Effector CD4-positive, alpha-beta T cell (primary cell): ENCODE measurements around the gene C8A. TPM values are rescaled to one million over a fixed set of nuclear protein-coding genes. Genes with fewer than 3 reads are reported as not detected.

Experiments used
- DNase-seq: peaks from one replicate; pipeline ENCODE4 v3.0.0-alpha.2; 2020
- total RNA-seq: gene quantifications from one replicate; lab custom pipeline; 2026; lab: John Stamatoyannopoulos, UW

The C8A gene
- not detected for total RNA-seq

DNA sequence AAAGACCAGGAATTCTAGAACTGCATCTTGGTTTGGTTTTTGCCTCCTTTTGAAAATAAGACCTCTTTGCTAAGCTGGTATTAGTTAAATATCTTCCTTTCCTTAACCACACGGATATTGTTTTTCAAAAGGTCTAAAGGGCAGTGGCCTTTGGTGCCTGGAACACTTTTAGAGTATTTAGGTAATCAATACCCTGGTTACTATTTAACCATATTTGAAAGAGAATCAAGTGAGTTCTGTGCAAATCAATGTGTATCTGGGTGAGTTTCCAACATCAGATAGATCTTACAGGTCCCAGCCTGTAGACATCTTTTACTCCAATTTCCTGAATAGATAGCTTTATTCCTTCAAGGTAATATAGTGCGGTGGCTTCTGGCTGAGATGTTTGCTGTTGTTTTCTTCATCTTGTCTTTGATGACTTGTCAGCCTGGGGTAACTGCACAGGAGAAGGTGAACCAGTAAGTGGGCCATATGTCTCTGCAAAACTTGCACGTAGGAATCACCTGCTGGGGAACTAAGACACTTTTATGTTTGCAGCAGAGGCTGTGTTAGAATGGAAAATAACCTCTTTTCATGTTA is at the start of gene C8A:
TSS of gene C8A (plus strand) at position 277 of the 579 bp plus-strand sequence. CDS start at position 382, 105 bp downstream.
- DNase-seq: no peak

DNA sequence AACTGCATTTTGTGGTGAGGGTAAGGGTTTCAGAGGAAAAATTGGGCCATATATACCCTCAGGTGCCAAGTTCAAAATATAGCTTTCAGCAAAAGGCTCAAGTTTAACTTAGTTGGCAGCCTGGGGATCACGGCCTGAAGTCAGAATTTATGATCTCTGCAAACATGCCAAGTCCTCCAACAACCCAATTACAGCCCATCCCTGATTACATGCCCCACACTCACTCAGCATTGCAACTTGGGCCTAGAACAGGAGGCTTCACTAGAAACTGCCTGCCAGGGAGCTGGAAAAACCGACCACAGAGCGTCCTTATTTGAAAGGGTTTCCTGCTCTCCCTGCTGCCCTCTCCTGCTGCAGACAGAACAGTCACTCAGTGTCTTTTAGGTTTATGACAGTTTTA is 47.8 kb upstream of the C8A start:
- no peak for DNase-seq

DNA sequence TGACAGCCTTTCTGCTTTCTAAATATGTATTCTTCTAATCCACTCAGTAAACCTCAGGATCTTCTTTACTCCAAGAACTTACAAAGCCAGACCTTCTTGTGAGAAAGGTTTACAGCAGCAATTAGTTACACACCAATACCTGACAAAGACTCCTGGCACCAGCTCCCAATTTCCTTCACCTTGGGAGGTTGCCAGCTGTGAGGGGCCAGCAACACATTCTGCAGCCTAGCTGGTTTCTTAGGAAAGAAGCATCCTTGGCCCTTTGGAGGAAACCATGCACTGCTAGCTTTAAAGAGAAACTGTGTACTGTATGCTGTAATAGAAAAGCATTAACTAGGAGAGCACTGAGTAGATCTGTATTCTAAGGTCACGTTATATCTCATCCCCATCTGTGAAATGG is 46.2 kb upstream of the C8A start:
- no peak for DNase-seq

DNA sequence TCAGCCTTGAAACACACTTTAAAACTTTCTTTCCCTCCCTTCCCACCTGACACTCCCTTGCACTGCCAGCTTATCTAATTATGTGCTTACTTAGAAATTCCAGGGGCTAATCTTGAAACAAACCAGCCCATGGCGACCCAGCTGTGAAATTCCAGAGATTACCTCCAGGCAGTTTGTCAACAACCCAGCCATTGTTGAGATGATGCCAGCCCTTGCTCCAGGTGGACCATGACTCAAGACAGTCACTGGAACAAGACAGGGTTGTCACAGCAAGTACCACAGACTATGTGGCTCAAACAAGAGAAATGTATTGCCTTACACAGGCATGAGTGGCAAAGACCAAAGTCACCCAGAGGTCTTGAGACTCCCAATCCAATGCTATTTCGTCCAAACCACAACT is 43.3 kb upstream of the C8A start:
- no peak for DNase-seq

DNA sequence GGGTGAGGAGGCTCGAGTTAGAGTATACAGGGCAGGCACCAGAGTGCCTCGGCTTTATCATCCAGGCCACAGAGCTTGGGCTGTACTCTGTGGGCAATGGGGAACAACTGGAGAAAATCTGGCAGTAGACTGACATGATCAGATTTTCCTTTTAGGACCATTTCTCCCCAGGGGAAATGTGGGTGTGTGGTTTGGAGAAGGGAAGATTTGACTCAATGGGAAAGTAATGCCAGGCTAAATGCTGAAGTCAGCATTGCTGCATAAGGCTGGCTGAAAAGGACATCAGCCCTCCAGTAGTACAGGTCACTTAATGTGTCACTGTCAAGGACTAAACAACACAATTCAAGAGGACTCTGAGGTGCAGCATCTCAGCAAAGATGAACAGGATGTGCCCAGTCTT is 40.4 kb upstream of the C8A start:
- no peak for DNase-seq

DNA sequence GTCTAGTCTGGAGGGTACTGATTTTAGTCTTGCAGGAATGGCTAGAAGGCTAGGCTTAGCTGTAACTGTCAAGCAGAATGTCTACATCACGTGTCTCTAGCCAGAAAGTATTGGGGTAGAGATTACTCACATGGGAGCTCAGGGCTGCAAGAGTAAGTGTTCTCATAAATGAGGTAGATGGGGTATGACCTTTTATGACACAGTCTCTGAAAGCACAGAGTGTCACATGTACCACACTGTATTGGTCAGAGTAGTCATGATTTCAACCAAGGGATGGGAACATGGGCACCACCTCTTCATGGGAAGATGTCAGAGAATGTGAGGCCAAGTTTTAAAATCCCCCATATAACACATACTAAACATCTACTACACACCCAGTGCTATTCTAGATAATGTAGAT is 38.3 kb upstream of the C8A start:
- DNase-seq: no peak

DNA sequence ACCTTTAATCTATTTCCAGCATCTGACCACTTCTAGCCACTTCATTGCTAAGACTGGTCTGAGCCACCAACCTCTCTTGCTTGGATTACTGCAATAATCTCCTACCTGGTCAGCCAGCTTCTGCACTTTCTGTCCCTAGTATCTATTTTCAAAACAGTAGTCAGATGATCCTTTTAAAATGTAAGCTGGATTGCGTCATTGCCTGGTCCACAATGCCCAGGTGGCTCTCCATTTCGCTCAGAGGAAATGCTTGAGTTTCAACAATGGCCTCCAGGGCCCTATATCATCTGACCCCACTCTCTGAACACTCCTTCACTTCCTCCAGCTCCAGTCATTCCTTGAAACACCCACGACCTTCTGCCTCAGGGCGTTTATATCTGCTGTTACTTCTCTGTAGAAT is 37.7 kb upstream of the C8A start:
- DNase-seq: no peak

DNA sequence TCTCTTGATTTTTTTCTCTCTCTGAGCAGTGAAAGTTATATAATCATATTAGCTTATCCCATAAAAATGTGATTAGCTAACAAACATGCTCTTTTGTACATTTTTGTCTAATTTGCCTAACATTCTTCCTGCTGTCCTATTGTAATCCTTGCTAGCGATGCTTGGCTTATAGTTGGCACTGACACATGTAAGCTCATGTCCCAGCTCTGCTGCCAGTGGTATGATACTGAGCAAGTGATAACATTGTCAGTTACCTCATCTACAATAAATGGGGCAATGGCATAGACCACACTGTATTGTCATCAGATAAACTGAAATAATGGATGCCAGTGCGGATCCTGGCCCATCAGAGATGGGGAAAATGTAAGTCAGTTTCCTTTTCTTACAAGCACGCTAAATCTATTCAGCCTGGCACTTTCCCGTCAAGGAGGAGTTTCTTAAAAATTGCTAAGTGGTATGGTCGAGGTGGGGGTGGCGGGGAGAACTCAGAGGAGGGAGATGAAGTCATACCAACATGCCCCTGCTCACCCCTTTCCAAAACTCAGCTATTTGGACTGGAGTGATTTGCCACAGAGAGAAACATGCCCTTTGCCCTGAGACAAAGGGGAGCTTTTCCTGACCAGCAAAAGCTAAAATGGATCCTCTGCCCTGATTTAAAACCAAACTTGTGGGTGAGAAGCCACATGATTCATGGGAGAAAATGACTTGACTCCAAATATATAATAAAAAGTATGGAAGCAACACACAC is 36.7 kb upstream of the C8A start:
- no peak for DNase-seq

DNA sequence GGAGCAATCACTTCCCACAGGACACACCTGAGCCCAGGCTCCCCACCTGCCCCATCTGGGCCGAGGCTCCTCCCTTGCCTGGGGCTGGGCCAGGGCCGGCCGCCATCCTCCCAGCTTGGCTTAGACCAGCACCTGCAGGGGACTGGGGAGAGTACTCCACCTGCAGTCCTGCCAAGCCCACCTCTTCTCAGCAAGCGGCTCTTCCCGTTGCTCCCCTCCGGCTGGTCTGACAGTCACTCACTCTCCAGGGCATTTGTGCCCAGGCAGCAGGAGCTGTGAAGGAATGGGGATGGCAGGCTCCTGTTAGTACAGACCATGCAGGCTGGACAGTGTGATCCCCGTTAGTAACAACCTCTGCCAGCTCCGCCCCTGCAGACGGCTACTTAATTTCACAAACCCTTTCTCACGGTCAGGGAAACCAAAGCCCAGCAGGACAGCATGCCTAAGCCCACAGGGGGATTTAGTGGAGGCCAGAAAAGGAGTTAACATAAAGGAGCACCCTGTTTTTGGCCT is 35.2 kb upstream of the C8A start, which contains the start of gene FYB2:
TSS of gene FYB2 (minus strand) at position 18 of the 513 bp plus-strand sequence. CDS start 114 bp downstream, outside the sequence.
- no peak for DNase-seq

DNA sequence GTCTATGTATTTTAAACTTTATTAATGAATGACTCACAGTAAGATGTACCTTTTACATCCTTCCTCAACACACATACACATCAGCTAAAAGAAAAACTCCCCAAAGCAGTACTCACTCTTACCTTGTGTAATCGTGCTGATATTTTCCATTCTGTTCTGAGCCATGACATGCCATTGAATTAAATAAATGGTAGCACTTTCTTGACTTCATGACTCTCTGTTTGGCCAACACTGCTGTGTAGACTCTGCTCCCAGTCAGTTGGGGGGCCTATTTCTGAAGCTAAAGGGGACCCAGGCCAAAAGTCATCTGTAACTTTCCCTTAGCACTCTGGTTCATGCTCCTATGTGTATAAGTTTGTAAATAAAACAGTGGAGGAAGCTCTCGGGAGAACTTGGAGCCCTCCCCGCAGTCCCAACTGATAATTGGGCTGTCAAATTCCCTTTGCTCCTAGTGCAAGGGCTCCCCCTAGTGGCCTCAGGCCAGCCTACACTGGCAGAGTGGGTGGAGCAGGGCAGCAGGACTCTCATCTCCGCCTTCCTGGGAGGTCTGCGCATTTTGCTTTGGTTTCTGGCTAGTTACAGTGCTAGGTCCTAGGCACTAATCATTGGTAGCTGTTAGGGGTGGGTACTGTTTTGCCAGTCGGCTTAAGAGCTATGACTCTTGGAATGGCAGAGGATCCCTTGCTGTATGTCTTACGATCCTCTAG is 33.7 kb upstream of the C8A start:
- peak; percentile 36 for DNase-seq

DNA sequence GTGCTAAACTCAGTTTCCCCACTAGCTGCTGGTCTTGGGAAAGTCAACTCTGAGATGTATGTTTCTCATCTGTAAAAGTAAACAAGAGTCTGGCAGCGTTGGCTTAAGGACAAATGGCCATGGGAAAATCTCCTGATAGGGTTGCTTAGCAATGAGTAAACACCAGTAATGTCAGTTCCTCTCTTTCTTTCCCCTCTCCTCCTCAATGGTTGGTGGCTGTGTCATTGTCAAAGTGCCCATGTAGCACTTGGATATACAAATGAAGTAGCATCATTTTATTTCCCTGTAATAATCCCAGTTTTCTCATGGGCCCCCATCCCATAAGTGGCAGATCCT is 33.2 kb upstream of the C8A start:
- no peak for DNase-seq

DNA sequence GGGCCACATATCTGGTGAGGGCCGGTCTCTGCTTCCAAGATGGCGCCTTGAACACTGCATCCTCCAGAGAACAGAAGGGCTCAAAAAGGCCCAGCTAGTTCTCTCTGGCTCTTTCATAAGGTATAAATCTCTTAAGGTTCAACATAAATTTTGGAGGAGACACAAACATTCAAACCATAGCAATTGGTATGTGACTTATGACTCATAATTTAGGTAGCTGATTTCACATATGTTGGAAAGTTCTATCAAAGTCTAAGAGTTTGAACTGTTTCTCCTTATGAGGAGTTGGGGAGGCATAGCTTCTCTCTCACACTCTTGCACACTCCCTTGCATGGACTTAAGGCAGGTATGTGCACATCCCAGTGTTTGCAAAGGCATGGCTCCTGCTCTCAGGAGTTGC is 30.3 kb upstream of the C8A start:
- DNase-seq: no peak

DNA sequence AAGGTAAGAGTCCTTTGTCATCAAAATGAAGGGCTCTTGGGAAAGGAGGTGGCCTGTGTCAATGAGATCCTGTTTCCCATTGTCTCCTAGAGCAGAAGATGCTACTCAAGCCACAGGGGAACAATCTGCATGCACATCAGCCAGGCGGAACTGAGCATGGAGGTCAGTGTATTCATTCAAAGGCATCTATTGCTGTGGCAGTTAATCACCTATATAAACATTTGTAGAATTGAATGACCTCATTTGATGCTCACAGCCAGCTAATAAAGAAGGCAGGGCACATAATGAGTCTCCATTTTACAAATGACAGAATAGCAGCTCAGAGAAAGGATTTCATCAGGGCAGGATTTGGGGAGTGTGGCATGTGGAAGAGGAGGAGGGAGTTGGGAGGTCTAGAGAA is 29.7 kb upstream of the C8A start:
- DNase-seq: no peak

DNA sequence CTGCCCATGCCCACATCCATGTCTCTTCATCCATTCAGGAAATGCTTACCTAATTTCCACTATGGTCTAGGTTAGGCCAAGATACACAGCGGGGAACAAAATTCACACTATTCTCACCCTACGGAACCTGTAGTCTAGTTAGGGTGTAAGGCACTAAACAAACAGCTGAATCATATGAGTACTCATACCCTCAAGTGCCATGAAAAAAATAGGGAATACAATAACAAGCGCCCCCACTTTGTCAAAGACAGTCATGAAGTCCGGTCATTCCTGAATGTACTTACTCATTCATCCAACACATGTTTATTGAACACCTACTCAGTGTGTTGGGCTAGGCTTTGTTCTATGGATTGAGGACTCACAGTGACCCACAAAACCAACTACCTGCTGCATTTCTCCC is 29.2 kb upstream of the C8A start:
- no peak for DNase-seq

DNA sequence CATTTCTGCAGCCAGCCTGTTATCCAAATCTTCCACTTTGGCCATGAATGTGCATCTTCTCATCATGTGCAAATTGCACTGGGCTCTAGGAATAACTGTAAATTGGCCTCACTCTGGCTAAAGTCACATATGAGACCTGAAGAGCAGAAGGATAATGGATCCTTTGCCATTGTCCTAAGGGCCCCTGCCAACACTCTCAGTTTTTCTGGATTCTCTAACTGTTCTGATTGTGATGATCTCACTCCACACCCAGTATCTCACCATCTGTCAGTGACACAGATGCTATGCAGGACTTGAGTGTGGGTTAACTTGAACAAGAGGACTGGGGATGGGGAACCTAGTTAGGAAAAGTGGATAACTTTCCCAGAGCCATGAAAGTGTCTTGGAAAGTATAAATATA is 26.9 kb upstream of the C8A start:
- DNase-seq: no peak

DNA sequence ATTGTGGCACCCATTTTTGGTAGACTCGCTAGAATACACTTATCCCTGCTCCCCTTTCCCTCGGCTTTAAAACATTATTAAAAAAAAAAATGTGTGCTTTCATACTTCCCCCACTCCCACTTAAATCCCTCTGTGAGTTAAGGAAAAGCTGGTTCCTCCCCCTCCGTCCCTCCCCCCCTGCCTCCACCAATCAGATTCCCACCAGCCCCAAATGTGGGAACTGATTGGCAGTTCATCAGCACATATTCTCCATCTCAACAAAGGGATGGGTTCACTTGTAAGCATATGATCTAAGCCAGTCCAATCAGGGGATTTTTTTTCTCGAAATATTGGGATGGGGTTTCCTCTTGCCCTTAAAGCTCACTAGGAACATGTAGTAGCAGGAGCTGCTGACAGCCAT is 24.5 kb upstream of the C8A start:
- DNase-seq: no peak

DNA sequence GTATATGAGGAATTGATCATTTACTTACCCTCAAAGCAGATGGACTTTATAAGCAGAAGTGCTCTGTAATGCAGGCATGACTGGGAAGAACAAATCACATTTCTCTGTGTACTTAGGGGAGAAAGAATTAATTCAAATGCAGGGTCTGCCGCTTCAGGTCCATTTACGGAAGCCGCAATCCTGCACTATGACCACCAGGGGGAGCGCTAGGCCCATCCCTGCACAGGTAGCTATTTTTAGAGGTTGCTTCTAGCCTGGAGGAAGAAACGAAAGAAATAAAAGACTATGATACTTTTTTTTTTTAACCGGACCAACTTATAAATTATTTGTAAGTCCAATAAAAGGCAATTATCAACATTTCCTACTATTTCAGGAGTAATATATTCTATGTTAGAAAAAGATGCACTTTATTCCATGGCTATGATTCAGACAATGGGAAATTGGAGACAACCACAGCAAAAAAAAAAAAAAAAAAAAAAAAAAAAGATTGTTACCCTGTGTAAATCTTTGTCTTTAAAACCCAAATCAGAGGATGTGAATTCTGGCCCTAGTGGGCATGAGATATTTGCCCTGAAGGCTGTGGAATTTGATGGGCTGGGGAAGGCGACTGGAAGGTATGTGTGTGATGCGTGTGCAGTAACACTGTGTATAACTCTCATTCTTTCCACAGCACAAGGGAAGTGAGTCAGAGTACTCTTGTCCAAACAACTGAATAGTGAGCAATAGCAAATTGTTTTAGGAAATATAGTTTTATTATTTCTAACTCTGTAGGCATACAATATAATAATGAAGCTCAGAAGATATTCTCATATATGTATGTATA is 22.5 kb upstream of the C8A start:
- DNase-seq: peak; percentile 55

DNA sequence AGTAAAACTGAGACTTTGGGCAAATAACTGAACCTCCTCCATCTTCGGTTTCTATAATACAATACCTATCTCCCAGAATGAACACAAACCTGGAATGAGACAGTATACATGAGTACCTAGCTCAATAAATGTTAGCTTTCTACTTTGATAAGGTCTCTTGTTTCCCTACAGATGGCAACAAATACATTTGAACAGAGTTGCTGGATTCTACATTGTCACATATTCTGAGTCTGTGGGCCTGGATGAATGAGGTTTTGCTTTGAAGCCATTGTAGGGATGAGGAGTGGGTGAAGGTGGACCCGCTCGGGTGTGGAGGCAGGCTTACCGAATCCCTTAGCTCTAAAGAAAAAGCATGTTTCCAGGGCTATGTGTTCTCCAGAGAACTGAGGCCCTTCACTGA is 21.5 kb upstream of the C8A start:
- DNase-seq: no peak

DNA sequence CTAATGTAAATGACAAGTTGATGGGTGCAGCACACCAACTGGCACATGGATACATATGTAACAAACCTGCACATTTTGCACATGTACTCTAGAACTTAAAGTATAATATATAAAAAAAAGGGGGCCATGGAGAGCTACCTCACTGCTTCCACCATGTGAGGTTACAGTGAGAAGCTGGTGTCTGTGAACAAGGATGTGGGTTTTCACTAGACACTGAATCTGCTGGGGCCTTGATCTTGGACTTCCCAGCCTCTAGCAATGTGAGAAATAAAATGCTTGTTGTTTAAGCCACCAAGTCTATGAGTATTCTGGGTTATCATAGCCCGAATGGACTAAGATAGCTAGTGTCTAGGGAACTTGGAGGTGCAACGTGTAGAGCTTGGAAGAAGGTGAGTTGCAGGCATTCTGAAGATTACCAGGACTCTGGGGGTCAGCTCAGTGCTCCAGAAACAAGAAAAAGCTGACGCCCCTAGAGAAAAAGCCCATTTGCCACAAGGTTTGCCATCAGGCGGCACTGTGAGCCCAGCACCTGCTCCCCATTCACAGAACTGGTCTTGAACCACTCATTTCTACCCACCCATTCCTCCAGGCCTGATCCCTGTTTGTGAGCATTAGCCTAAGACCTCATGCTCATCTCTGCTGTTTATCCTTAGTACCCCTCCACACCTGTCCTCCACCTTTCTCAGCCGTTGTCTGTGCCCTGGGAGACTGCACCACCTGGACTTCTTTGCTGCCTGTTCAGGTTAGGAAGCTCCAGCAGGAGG is 20.3 kb upstream of the C8A start:
- DNase-seq: no peak

DNA sequence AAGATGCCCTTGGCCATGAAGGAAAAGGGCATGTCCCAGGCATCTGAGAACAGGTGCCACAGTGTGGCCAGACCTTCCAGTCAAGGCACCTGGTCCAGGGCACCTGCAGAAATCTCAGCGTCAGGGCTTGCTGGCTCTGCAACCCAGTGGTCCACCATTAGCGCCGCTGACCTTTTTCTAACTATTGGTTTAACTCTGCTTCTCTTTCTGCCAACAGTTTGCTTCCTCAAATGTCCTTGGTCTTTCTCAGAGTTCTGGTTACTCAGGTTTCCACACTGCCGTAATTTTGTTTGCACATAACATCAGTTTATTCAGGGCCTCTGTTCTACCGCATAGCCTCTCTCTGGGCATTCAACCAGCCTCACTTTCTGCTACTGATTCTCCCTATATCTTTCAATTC is 18.9 kb upstream of the C8A start:
- DNase-seq: no peak

DNA sequence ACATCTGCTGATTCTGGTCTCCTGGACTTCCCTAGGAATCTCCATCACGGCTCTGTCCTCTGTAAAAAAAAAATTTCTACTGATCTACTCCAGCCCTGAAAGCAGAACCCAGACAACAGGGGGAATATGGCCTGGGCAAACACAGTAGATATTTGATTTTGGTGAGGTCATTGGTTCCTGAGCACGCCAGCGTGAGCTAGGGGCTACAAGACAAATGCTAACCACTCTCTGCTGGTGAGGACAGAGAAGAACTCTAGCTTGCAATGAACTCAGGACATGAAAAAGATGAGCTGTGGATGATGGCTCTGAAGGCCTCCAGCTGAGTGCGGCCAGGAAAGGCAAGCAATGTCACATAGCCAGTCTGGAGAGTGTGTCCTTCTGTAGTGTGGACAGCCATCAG is 18.2 kb upstream of the C8A start:
- no peak for DNase-seq

DNA sequence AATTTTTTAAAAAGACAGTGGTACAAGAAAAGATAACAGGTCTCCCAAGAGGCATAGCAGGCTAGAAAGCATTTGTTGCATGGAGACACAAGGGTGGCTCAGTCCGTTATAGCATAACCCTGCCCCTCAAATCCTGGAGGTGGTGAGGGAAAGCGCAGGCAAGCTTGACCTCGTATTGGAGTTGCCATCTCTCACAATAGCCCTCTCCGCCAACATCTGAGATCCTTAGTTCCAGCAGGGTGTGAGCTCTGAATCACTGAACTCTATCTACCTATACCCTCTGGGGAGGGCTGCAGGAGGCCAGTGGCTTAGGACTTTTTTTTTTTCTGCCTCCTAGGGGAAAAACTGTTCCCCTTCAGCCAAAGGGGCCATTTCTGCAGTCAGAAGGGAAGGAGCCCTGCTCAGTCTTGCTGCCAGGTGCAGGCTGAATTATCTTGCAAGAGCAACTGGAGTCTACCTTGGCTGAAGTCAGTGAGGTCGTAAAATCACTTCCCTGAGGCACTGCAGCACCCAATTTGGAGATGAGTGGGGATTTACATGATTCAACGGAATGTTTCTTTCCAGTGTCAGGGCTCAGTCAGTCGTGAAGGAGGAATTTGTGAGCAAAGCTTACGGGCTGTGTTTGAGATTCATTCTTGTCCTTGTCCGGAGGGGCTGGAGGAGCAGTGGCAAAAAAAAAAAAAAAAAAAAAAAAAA is 17.2 kb upstream of the C8A start:
- no peak for DNase-seq
